Measurements from ENCODE around the gene ELF5. TPM values are rescaled to one million over a fixed set of nuclear protein-coding genes. Genes with fewer than 3 reads are reported as not detected.

The ELF5 gene
- total RNA-seq, 2 donors from 2014 or later: 0.18 to 2.7 TPM

- Histone ChIP-seq H3K36me3 (no peaks in the 10 kb centered on the region), H3K27me3 (replicated peaks; ENCODE audit: insufficient read depth) (no peaks in the 10 kb centered on the region), H3K9me3 (no peaks in the 10 kb centered on the region), H3K4me3 (no peak overlapping the region), H3K4me1 (replicated peaks) (no peaks in the 10 kb centered on the region), H3K27ac (no peak overlapping the region)
- DNase-seq (ENCODE audit: low spot score): no peak
- intact Hi-C loops (cut with DNase I): no loop called here
- TF ChIP-seq POLR2AphosphoS5 (IDR thresholded peaks at IDR 0.05): no peak
- TF ChIP-seq POLR2A (IDR thresholded peaks at IDR 0.05): no peak
- TF ChIP-seq CTCF (IDR thresholded peaks at IDR 0.05): no peak
Observed at GRCh38 chr11:34521265-34521664, 7.7 kb upstream of the ELF5 start.

DNA sequence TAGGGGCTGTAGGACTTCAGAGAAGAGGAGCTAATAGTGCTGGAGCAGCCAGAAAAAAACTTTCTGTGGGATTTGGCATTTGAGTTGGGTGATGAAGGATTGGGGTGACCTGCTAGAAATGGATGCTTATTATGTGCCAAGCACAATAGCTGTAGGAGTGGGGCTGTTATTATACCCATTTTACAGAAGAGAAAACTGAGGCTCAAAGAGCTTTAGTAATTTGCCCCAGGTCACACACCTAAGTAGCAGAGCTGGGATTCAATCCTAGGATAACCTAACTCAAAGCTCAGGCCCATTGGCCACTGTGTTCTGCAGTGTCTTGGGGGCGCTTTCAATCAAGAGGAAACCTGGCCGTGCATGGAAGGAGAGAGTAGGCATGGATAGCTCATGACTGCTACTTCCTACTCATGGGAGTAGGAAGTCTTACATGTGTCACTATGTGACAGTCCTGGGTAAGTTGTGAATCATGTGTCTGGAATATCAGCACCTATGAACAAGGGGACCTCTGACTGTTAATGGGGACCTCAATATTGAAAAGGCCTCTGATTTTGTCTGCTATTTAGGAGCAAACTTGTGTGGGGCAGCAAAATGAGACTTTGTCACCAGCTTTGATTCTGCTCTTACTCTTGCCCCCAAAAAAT, 6.1 kb upstream of the ELF5 start:
- no peaks in the 10 kb centered on the region for H3K36me3 ChIP-seq
- H3K27me3 ChIP-seq (replicated peaks; ENCODE audit: insufficient read depth): no peaks in the 10 kb centered on the region
- DNase-seq (ENCODE audit: low spot score): no peak
- 98% methylated on average over 2 of the region's 2 CpGs for WGBS
- no peak for TF ChIP-seq CTCF (IDR thresholded peaks at IDR 0.05)
- TF ChIP-seq POLR2AphosphoS5 (IDR thresholded peaks at IDR 0.05): no peak
- TF ChIP-seq POLR2A (IDR thresholded peaks at IDR 0.05): no peak
- no peak overlapping the region for H3K4me3 ChIP-seq
- no peak overlapping the region for H3K27ac ChIP-seq
- no peaks in the 10 kb centered on the region for H3K4me1 ChIP-seq (replicated peaks)
- no peaks in the 10 kb centered on the region for H3K9me3 ChIP-seq
- intact Hi-C loops (cut with DNase I): no loop called here

DNA sequence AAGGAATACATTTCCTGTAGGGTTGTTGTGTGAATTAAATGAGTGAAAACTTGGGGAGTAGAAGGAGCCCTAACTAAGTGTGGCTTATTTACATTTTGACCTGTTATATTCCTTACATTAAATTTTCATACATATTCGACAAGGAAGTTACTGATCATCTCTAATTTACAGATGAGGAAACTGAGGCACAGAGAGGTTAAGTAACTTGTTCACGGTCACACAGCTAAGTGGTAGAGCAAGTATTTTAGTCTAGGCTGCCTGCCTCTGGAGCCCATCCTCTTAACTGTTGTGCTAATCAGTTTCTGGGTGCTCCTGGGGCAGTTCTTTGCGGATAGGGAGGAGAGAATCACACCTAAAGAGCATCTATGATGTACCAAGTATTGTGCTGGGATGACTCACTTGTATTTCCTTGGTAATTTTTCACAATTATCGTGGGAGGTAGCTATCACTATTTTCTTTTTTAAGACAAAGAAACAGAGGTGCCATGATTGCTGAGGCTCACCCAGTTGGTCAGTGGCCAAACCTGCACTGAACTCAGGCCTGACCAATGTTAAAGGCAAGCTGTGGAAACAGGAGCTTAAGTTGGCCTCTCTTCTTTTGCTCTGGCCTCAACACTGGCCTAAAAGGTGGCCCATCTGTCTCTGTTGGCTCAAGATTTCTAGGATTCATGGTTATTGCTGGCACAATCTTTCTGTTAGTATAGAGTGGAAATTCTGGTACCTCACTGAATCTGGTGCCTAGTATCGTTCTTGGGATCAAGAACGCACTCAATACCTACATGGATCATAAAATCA, 2.9 kb upstream of the ELF5 start:
- 92% methylated on average over 6 of the region's 6 CpGs for WGBS
- no peak overlapping the region for H3K27ac ChIP-seq

GRCh38 chr11:34514597-34514996, 1.0 kb upstream of the ELF5 start:
- TF ChIP-seq POLR2AphosphoS5 (IDR thresholded peaks at IDR 0.05) (no peak), CTCF (IDR thresholded peaks at IDR 0.05) (no peak), POLR2A (IDR thresholded peaks at IDR 0.05) (no peak)
- intact Hi-C loops (cut with DNase I): no loop called here
- no peaks in the 10 kb centered on the region for H3K36me3 ChIP-seq
- H3K4me1 ChIP-seq (replicated peaks): no peaks in the 10 kb centered on the region
- H3K9me3 ChIP-seq: no peaks in the 10 kb centered on the region
- H3K27ac ChIP-seq: no peak overlapping the region
- no peaks in the 10 kb centered on the region for H3K27me3 ChIP-seq (replicated peaks; ENCODE audit: insufficient read depth)
- WGBS: 86% methylated on average over 7 of the region's 7 CpGs
- no peak overlapping the region for H3K4me3 ChIP-seq
- DNase-seq (ENCODE audit: low spot score): no peak

More for the DNA sequence above, 2.9 kb upstream of the ELF5 start:
- Histone ChIP-seq H3K36me3 (no peaks in the 10 kb centered on the region), H3K4me1 (replicated peaks) (no peaks in the 10 kb centered on the region), H3K9me3 (no peaks in the 10 kb centered on the region), H3K4me3 (no peak overlapping the region), H3K27me3 (replicated peaks; ENCODE audit: insufficient read depth) (no peaks in the 10 kb centered on the region)
- DNase-seq (ENCODE audit: low spot score): no peak
- intact Hi-C loops (cut with DNase I): no loop called here
- TF ChIP-seq CTCF (IDR thresholded peaks at IDR 0.05) (no peak), POLR2AphosphoS5 (IDR thresholded peaks at IDR 0.05) (no peak), POLR2A (IDR thresholded peaks at IDR 0.05) (no peak)

Data from prostate gland (tissue), 2 donors.